Calu3 (cell line): ENCODE measurements around the gene MAD1L1. TPM values are rescaled to one million over a fixed set of nuclear protein-coding genes. Genes with fewer than 3 reads are reported as not detected.

ENCODE experiments used
- BruUV-seq: library from RNA; stranded (reverse); fragments of 400-500 nt; replicated peaks from 2 replicates; lab custom pipeline; 2021; lab: Mats Ljungman, UMichigan
- CTCF ChIA-PET: fragments of 300-600 bp; sonication (Branson Sonifier 250); formaldehyde crosslinking; loops from one replicate; lab custom pipeline; 2022; ENCODE audit warnings: antibody characterized with exemption; lab: Charles Lee
- DNase-seq: peaks from one replicate; pipeline ENCODE4 v3.0.0; 2022
- H3K27ac Mint-ChIP-seq: one replicate; pipeline ENCODE4 v1.8.0; 2022; ENCODE audit warnings: mixed read lengths; ENCODE audit not compliant: unreplicated experiment
- H3K27me3 Mint-ChIP-seq: one replicate; pipeline ENCODE4 v1.8.0; 2022; ENCODE audit warnings: mixed read lengths; ENCODE audit not compliant: unreplicated experiment
- H3K36me3 Mint-ChIP-seq: one replicate; pipeline ENCODE4 v1.8.0; 2022; ENCODE audit warnings: mild to moderate bottlenecking, moderate library complexity, mixed read lengths; ENCODE audit not compliant: insufficient read depth, unreplicated experiment
- H3K4me1 Mint-ChIP-seq: one replicate; pipeline ENCODE4 v1.8.0; 2022; ENCODE audit warnings: mild to moderate bottlenecking, low read depth, mixed read lengths; ENCODE audit not compliant: unreplicated experiment
- H3K4me3 Mint-ChIP-seq: one replicate; pipeline ENCODE4 v1.8.0; 2022; ENCODE audit warnings: mild to moderate bottlenecking, low read depth, moderate library complexity, mixed read lengths; ENCODE audit not compliant: unreplicated experiment
- H3K9me3 Mint-ChIP-seq: one replicate; pipeline ENCODE4 v1.8.0; 2022; ENCODE audit warnings: low read depth, mixed read lengths; ENCODE audit not compliant: unreplicated experiment
- CTCF ChIP-seq: fragments of 200-600 bp; IDR thresholded peaks from one replicate; pipeline ENCODE4 v1.8.0; 2022; ENCODE audit warnings: antibody characterized with exemption; ENCODE audit not compliant: unreplicated experiment
- intact Hi-C: fragments of 100-400 bp; cut with micrococcal nuclease; formaldehyde crosslinking; loops from one replicate; pipeline ENCODE4 v1.10.0; 2022; ENCODE audit not compliant: unreplicated experiment
- total RNA-seq: library from RNA; stranded (reverse); gene quantifications from 2 replicates; pipeline ENCODE4 v1.2.3, GENCODE V29; 2022

MAD1L1 gene
- total RNA-seq, 1 experiment from 2014 or later: 86.0 TPM

- intact Hi-C loops: no loop called here
- BruUV-seq: no TSS peak
- no peak for TF ChIP-seq CTCF
- Mint-ChIP-seq H3K9me3 (peaks cover 4% of the 10 kb centered on the region), H3K4me1 (no peaks in the 10 kb centered on the region), H3K36me3 (peaks cover 28% of the 10 kb centered on the region), H3K27me3 (no peaks in the 10 kb centered on the region), H3K4me3 (no peak overlapping the region), H3K27ac (no peak overlapping the region)
- DNase-seq: no peak
- CTCF ChIA-PET: no interaction called here
These were observed 32.7 kb downstream of the MAD1L1 start for GRCh38 chr7:2199956-2200583.

- CTCF ChIA-PET: no interaction called here
- Mint-ChIP-seq H3K27me3 (no peaks in the 10 kb centered on the region), H3K27ac (no peak overlapping the region), H3K9me3 (peaks cover 4% of the 10 kb centered on the region), H3K4me1 (no peaks in the 10 kb centered on the region), H3K36me3 (peaks cover 28% of the 10 kb centered on the region), H3K4me3 (no peak overlapping the region)
- no TSS peak for BruUV-seq
- DNase-seq: no peak
- intact Hi-C loops: no loop called here
- no peak for TF ChIP-seq CTCF
These were observed 33.2 kb downstream of the MAD1L1 start for GRCh38 chr7:2199528-2199927.

- Mint-ChIP-seq H3K27me3 (no peaks in the 10 kb centered on the region), H3K27ac (no peak overlapping the region), H3K4me1 (no peaks in the 10 kb centered on the region), H3K36me3 (peaks cover 28% of the 10 kb centered on the region), H3K9me3 (peaks cover 4% of the 10 kb centered on the region), H3K4me3 (no peak overlapping the region)
- intact Hi-C loops: no loop called here
- no peak for TF ChIP-seq CTCF
- no TSS peak for BruUV-seq
- no peak for DNase-seq
- CTCF ChIA-PET: no interaction called here
These were observed 34.0 kb downstream of the MAD1L1 start for GRCh38 chr7:2198760-2199159.

- peaks cover 31% of the 10 kb centered on the region for H3K36me3 Mint-ChIP-seq
- CTCF ChIA-PET: no interaction called here
- no peaks in the 10 kb centered on the region for H3K27me3 Mint-ChIP-seq
- no TSS peak for BruUV-seq
- H3K9me3 Mint-ChIP-seq: peaks cover 4% of the 10 kb centered on the region
- DNase-seq: no peak
- intact Hi-C loops: no loop called here
- H3K4me1 Mint-ChIP-seq: no peaks in the 10 kb centered on the region
- no peak for TF ChIP-seq CTCF
- H3K4me3 Mint-ChIP-seq: no peak overlapping the region
- H3K27ac Mint-ChIP-seq: no peak overlapping the region
These were observed 34.5 kb downstream of the MAD1L1 start for GRCh38 chr7:2198206-2198605.
